HEK293 (cell line): Measurements from ENCODE around the gene PPHLN1.

Experiments used
- CTCF ChIA-PET: fragments of 350-600 bp; formaldehyde crosslinking; extraction: SDS; loops from one replicate; lab custom pipeline; 2021; ENCODE audit warnings: antibody characterized with exemption; lab: Yijun Ruan, JAX
- POLR2A ChIA-PET: fragments of 300-600 bp; formaldehyde crosslinking; extraction: SDS; loops from one replicate; lab custom pipeline; 2020; ENCODE audit warnings: antibody characterized with exemption, inconsistent platforms; lab: Yijun Ruan, JAX
- H3K27ac ChIP-seq: fragments of 200-500 bp; sonication (Bioruptor generic); 2 replicates; pipeline ENCODE4 v1.5.1; 2014; ENCODE audit warnings: low read depth, low read length, control low read depth, inconsistent platforms; ENCODE audit errors: extremely low read depth
- H3K36me3 ChIP-seq, 2 experiments: fragments of 200-500 bp in 1 of 2; sonication (Bioruptor generic) in 1 of 2; 1 replicate in 1 of 2; 2 replicates in 1 of 2; pipeline ENCODE4 v1.5.1; 2014 to 2017; ENCODE audit warnings: inconsistent platforms in 2 of 2, low read length in 2 of 2; ENCODE audit not compliant: control insufficient read depth in 2 of 2, insufficient read depth in 1 of 2
- H3K4me1 ChIP-seq: fragments of 200-500 bp; sonication (Bioruptor generic); 2 replicates; pipeline ENCODE4 v1.5.1; 2014; ENCODE audit warnings: mild to moderate bottlenecking, low read length, inconsistent platforms; ENCODE audit not compliant: control insufficient read depth, insufficient read depth
- H3K4me3 ChIP-seq: 2 replicates; pipeline ENCODE4 v1.5.1; 2011; ENCODE audit warnings: low read depth, mild to moderate bottlenecking, control low read depth, low read length, moderate library complexity
- H3K9me3 ChIP-seq: fragments of 200-500 bp; sonication (Bioruptor generic); 2 replicates; pipeline ENCODE4 v1.5.1; 2014; ENCODE audit warnings: low read depth, low read length, inconsistent platforms; ENCODE audit not compliant: control insufficient read depth, insufficient read depth
- CTCF ChIP-seq: fragments of 450-650 bp; formaldehyde crosslinking; IDR thresholded peaks from 2 replicates; pipeline ENCODE4 v1.5.1; 2016; ENCODE audit warnings: missing biosample characterization, missing genetic modification characterization
- EGR2 ChIP-seq: fragments of 450-650 bp; formaldehyde crosslinking; IDR thresholded peaks from 2 replicates; pipeline ENCODE4 v1.5.1; 2016; ENCODE audit warnings: low read depth, missing biosample characterization, missing genetic modification characterization
- GLIS1 ChIP-seq: fragments of 450-650 bp; formaldehyde crosslinking; IDR thresholded peaks from 2 replicates; pipeline ENCODE4 v1.5.1; 2016; ENCODE audit warnings: missing biosample characterization, missing genetic modification characterization
- IKZF3 ChIP-seq: fragments of 450-650 bp; IDR thresholded peaks from 2 replicates; pipeline ENCODE4 v1.5.0; 2018; ENCODE audit warnings: missing biosample characterization, mild to moderate bottlenecking, missing genetic modification characterization, moderate library complexity
- KLF1 ChIP-seq: fragments of 450-650 bp; formaldehyde crosslinking; IDR thresholded peaks from 2 replicates; pipeline ENCODE4 v1.5.1; 2016; ENCODE audit warnings: missing biosample characterization, missing genetic modification characterization
- OSR2 ChIP-seq: fragments of 450-650 bp; formaldehyde crosslinking; IDR thresholded peaks from 2 replicates; pipeline ENCODE4 v1.5.1; 2016; ENCODE audit warnings: missing biosample characterization, missing genetic modification characterization
- PATZ1 ChIP-seq: fragments of 450-650 bp; formaldehyde crosslinking; IDR thresholded peaks from 2 replicates; pipeline ENCODE4 v1.5.1; 2016; ENCODE audit warnings: missing biosample characterization, missing genetic modification characterization
- PRDM6 ChIP-seq: fragments of 450-650 bp; formaldehyde crosslinking; IDR thresholded peaks from 2 replicates; pipeline ENCODE4 v1.5.1; 2017; ENCODE audit warnings: missing biosample characterization, missing genetic modification characterization
- SETDB1 ChIP-seq: IDR thresholded peaks from one replicate; pipeline ENCODE4 v1.6.1; 2017; ENCODE audit warnings: mild to moderate bottlenecking, low read length, moderate library complexity, mixed read lengths; ENCODE audit not compliant: insufficient read length
- ZBTB1 ChIP-seq: fragments of 450-650 bp; formaldehyde crosslinking; IDR thresholded peaks from 2 replicates; pipeline ENCODE4 v1.5.1; 2016; ENCODE audit warnings: missing biosample characterization, missing genetic modification characterization
- ZBTB8A ChIP-seq: fragments of 450-650 bp; formaldehyde crosslinking; IDR thresholded peaks from 2 replicates; pipeline ENCODE4 v1.5.1; 2016; ENCODE audit warnings: missing biosample characterization, missing genetic modification characterization
- ZFHX2 ChIP-seq: fragments of 450-650 bp; formaldehyde crosslinking; conservative IDR thresholded peaks from 2 replicates; pipeline ENCODE4 v1.5.1; 2016; ENCODE audit warnings: missing biosample characterization, missing genetic modification characterization
- ZFP41 ChIP-seq: fragments of 450-650 bp; formaldehyde crosslinking; IDR thresholded peaks from 2 replicates; pipeline ENCODE4 v1.5.1; 2016; ENCODE audit warnings: missing biosample characterization, missing genetic modification characterization, borderline replicate concordance
- ZNF175 ChIP-seq: fragments of 450-650 bp; formaldehyde crosslinking; IDR thresholded peaks from 2 replicates; pipeline ENCODE4 v1.5.1; 2016; ENCODE audit warnings: missing biosample characterization, missing genetic modification characterization
- ZNF335 ChIP-seq: fragments of 450-650 bp; formaldehyde crosslinking; conservative IDR thresholded peaks from 2 replicates; pipeline ENCODE4 v1.5.1; 2016; ENCODE audit warnings: missing biosample characterization, missing genetic modification characterization
- ZNF513 ChIP-seq: fragments of 450-650 bp; IDR thresholded peaks from 2 replicates; pipeline ENCODE4 v1.5.1; 2018; ENCODE audit warnings: missing biosample characterization, missing genetic modification characterization
- ZNF561 ChIP-seq: fragments of 450-650 bp; IDR thresholded peaks from 2 replicates; pipeline ENCODE4 v1.5.1; 2018; ENCODE audit warnings: missing biosample characterization, missing genetic modification characterization, borderline replicate concordance
- ZNF843 ChIP-seq: fragments of 450-650 bp; formaldehyde crosslinking; IDR thresholded peaks from 2 replicates; pipeline ENCODE4 v1.5.1; 2016; ENCODE audit warnings: missing biosample characterization, missing genetic modification characterization

The PPHLN1 gene

GRCh38 chr12:42364692-42365091 is 38.7 kb downstream of the PPHLN1 start:
- ChIA-PET POLR2A (no interaction called here), CTCF (interaction anchor here (0.6 kb wide), 1 partner anchor 205 kb away, joined by 3 read pairs; no protein-coding TSS in a partner anchor)
- TF ChIP-seq IKZF3 (tag by site-specific recombination), result peak; percentile 63; the same call in 1 of the 2 replicates
- TF ChIP-seq SETDB1, result no peak
- TF ChIP-seq ZNF513 (tag by site-specific recombination), result peak; percentile 55; the same call in 1 of the 2 replicates
- TF ChIP-seq ZNF843 (tag by site-specific recombination), result no peak
- peak; percentile 63 for TF ChIP-seq EGR2
- peak; percentile 57 for TF ChIP-seq ZBTB8A (tag by site-specific recombination)
- peak; percentile 49; the same call in 1 of the 2 replicates for TF ChIP-seq KLF1 (tag by site-specific recombination)
- TF ChIP-seq ZNF561, result 0 out of 2 replicates have a peak, but pooled peaks have one; percentile 32
- peak; percentile 30; the same call in 1 of the 2 replicates for TF ChIP-seq GLIS1 (tag by site-specific recombination)
- peak; percentile 28; the same call in 1 of the 2 replicates for TF ChIP-seq CTCF (tag by site-specific recombination)
- TF ChIP-seq PRDM6 (tag by site-specific recombination), result peak; percentile 31; the same call in 1 of the 2 replicates
- no peak for TF ChIP-seq ZNF175 (tag by site-specific recombination)
- TF ChIP-seq ZFHX2 (tag by site-specific recombination), result peak; percentile 82
- TF ChIP-seq OSR2 (tag by site-specific recombination), result 0 out of 2 replicates have a peak, but pooled peaks have one; percentile 12
- TF ChIP-seq PATZ1, result 0 out of 2 replicates have a peak, but pooled peaks have one; percentile 17
- Histone ChIP-seq H3K36me3 (no peaks in the 10 kb centered on the region; a peak in 1 of 3 replicates), H3K27ac (no peak overlapping the region), H3K9me3 (no peaks in the 10 kb centered on the region), H3K4me1 (peaks cover 14% of the 10 kb centered on the region), H3K4me3 (no peak overlapping the region)

GRCh38 chr12:42365486-42365885 is 39.5 kb downstream of the PPHLN1 start:
- ChIA-PET POLR2A (interaction anchor here (0.6 to 0.7 kb wide), 2 partner anchors 146 to 259 kb away, joined by 3 to 7 read pairs; no protein-coding TSS in a partner anchor), CTCF (interaction anchor here (0.6 to 1.7 kb wide), 3 partner anchors 17 to 205 kb away, joined by 3 to 5 read pairs (median 3); no protein-coding TSS in a partner anchor)
- no peak overlapping the region for H3K27ac ChIP-seq
- no peak overlapping the region for H3K4me3 ChIP-seq
- no peaks in the 10 kb centered on the region; a peak in 1 of 3 replicates for H3K36me3 ChIP-seq
- TF ChIP-seq ZFP41 (tag by site-specific recombination) (no peak), ZNF335 (tag by site-specific recombination) (no peak), ZBTB1 (tag by site-specific recombination) (no peak)
- H3K4me1 ChIP-seq, result peaks cover 14% of the 10 kb centered on the region
- no peaks in the 10 kb centered on the region for H3K9me3 ChIP-seq
